ENCODE data around the gene CDH13.

The CDH13 gene

DNA sequence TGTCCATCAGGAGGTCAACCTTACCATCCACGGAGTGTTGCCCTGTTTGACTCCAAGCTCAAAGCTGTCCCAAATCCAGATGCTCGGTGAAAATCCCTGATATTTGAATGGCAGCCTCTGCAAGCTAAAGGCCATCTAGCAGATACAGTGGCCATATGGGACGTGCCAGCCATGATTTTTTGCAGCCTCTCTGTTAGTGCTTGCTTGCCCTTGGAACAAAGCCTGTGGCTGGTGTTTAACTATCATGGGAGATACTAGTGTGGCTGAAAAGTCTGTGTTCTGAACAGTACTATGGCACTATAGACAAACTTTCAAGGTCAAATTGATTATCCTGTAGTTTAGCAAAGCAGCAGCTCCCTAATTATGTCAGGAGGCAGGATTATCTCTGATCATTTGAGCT is 214.3 kb downstream of the CDH13 start:
- DNase-seq (ENCODE audit: low read depth in 2 of 2): no peak

DNA sequence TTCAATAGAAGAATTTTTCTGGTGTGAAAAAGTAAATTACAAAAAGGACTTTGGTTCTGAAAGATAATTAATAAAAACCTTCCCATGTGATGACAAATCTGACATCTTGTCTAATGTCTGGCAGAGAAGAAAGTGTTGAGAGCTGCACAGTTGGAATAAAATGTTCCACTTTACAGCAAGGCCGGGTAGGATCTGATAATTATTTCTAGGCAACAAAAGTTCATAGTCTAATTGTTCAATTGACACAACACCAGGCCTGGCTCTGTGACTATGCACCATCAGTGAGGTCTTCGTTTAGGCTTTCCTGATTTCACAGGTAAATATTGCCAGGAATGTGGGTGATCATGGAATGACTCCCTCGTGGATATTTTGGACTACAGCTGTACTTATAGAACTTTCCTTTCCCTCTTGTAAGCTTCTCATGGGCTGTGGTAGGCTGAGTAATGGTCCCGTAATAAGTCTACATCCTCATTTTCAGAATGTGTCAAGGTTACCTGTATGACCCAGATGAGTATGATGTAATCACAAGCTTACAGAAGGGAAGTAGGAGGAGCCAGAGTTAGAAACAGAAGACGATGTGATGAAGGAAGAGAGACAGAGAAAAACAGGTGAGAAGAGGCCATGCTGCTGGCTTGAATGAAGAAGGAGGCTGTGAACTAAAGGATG is 217.0 kb downstream of the CDH13 start:
- no peak for DNase-seq (ENCODE audit: low read depth in 2 of 2)

DNA sequence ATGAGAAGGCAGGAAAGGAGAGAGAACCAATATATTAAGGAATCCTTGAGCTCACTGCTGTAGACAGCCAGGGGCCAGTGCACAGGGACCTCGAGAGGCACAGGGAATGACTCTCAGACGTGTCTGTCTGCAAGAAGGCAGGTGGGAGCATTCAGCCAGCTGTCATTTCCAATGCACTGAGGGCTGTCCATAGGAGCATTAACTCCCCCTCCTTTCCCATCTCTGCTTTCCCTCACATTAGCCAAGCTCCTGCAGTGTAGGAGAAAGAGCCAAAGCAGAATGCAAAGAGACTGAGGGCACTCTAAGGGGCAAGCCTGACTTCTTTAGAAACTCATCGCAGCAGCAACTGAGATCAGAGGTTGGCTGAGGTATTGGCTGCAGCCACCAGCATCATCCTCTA is 218.3 kb downstream of the CDH13 start:
- DNase-seq (ENCODE audit: low read depth in 2 of 2): no peak

DNA sequence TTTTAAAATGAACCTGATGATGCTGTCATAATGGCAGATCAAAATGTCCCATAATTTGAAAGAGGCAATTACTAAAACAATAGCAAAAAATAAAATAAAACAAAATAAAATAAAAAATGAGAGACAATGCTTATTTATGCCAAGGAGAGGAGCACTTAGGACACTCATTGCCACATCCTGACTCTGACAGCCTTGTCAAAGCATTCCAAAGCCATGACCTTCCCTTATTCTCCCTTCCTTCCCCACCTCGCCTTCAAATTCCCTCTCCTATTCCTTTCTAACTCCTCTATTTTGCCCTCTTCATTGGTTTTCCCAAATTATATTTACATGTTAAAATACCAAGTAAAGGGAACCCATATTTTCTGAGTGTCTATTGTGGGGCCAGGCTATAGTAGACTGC is 220.0 kb downstream of the CDH13 start:
- no peak for DNase-seq (ENCODE audit: low read depth in 2 of 2)

DNA sequence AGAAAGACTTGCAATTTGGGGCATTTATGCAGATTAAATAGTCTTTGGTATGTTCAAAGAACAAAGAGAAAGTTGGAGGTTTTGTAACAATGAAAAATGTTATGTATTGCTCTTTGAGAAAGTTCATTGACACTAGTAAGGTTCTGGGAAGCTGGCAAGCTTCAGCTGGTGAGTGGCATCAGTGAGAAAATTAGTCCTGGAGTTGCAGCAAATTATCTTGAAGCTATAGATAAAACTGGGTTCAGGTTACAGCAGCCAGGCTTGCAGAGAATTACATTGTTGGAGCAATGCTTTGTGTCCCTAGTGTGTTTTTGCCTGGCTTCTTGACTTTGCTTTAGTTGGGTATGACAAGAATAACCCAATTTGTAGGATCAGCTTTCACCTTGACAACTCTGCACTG is 221.2 kb downstream of the CDH13 start:
- DNase-seq (ENCODE audit: low read depth in 2 of 2): no peak

DNA sequence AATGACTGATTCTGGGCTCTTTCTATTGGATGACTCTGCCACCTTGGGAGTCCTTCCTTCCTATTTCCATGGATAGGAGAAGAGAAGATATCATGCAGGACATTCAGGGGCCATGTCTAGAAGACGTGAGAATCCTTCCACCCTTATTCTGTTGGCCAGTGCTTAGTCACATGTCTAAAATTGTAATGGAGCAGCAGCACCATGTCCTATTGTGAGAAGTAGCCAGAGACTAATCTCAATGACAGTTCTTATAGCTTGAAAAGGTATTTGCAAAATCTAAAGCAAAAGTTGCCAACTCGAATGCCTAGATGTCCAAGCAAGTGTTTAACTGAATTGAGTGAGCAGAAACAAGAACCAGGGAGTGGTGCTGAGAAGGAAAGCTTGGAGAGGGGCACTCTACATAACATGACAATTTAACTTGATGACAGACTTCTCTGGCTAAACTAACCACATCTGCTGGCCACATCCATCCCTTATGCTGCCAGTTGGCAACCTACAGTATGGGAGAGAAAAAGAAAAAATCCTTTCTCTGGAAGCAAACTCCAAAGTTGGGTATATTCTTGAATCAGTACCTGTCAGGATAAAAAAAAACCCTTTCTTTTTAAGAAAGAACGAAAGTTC is 225.7 kb downstream of the CDH13 start:
- no peak for DNase-seq (ENCODE audit: low read depth in 2 of 2)

DNA sequence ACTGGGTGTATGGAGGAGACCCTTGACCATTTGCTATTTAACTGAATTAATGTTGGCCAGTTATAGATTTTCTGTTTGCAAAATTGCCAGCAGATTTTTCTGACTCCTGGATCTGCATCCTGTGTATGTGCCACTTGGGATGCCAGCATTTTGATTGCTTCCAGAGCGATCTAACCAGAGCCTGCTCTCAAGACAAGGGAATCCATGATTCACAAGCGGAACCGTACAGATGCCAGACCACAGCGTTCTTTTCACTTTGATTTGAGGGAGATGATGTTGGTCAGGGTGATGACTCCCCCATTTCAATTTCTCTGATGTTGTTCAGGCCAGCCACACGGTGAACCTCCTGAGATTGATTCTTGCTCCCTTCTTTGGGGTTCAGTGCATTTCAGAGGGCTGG is 228.7 kb downstream of the CDH13 start:
- DNase-seq (ENCODE audit: low read depth in 2 of 2): no peak

DNA sequence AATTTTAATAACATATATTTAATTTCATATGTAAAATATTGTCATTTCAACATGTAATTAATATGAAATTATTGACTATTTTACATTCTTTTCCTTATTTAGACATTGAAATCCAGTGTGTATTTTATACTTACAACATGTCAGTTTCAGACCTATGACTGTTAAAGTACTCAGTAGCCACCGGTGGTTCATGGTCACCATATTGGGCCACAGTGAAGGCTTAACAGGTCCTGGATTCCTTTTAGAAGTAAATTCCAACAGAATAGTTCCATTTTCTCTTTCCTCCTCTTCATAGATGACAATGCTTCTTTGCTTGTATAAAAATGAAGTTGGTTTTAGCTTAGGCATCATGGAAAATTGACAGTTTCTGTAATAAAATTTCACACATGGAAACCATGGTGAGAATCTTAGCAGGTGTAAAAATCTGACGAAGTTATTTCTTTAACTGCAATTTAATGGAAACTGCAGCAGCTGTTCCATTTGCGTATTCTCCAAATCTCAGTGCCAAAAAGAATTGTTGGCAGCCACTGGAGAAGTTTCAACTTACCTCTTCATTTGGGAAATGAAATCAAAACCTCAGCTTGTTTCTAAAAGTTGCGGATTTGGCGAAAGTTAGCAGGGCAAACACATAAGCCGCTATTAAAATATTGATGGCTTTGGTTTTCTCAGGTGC is 231.1 kb downstream of the CDH13 start:
- no peak for DNase-seq (ENCODE audit: low read depth in 2 of 2)

DNA sequence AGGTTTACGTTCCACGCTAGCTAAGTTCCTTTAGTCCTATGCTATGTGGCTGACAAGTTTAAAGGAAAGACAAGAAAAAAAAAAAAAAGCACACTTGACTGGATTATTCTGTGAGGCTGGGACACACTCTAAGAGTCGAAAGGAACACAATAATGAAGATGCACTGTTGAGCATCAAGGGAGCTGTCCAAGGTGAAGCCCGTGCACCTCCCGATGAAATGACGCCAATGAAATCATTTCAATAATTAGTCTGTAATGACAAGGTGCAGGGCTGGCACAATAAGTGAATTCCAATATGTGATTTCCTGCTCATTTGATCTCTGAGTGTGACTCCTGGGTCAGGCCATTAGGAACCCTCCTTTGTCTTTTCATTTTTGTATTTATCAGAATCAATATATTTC is 232.9 kb downstream of the CDH13 start:
- no peak for DNase-seq (ENCODE audit: low read depth in 2 of 2)

DNA sequence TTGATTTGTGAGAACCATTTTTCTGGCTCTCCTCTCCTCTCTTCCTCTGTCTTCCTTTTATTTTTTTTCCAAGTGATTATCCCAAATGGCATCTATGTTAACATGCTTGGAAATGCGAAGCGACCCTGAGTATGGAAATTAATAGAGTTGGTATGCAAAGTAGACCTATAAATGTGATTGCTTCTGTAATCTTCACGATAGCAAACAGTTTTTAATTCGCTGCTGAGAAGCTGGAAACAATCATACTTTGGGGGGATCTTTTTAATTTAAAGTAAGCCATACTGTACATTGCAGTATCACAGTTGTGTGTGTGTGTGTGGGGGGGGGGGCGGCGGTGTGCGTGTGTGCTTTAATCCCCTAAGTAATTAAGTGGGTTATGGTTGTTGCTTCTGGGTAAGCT is 233.3 kb downstream of the CDH13 start:
- DNase-seq (ENCODE audit: low read depth in 2 of 2): no peak

DNA sequence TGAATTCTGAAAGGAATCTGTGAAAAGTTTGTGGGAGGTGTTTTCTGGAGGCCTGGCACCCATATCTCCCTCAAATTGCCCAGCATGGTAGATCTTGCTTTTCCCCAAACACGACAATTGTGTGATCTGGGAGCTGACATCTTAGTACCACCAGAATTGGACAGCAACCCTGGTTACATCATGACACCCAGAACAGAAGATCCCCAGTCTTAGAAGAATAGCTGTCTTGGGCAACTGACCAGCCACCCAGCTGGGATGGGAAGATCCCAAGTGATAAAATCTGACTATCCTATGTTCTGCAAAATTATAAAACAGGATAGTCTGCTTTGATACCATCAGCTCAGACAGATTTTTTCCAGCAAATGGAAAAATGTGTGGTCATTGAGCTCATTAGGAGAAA is 235.3 kb downstream of the CDH13 start:
- DNase-seq (ENCODE audit: low read depth in 2 of 2): no peak

DNA sequence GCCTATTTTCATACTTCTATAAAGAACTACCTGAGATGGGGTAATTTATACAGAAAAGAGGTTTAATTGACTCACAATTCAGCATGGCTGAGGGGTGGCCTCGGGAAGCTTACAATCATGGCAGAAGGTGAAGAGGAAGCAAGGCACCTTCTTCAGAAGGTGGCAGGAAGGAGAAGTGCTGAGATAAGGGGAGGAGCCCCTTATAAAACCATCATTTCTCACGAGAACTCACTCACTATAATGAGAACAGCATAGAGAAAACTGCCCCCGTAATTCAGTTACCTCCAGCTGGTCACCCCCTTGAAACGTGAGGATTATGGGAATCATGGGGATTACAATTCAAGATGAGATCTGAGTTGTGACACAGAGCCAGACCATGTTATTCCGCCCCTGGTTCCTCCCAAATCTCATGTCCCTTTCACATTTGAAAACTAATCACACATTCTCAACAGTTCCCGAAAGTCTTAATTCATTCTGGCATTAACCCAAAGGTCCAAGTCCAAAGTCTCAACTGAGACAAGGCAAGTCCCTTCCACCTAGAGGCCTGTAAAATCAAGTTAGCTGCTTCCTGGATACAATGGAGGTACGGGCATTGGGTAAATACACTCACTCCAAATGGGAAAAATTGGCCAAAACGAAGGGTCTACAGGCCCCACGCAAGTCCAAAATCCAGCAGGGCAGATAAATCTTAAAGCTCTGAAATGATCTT is 237.7 kb downstream of the CDH13 start:
- DNase-seq (ENCODE audit: low read depth in 2 of 2): no peak

DNA sequence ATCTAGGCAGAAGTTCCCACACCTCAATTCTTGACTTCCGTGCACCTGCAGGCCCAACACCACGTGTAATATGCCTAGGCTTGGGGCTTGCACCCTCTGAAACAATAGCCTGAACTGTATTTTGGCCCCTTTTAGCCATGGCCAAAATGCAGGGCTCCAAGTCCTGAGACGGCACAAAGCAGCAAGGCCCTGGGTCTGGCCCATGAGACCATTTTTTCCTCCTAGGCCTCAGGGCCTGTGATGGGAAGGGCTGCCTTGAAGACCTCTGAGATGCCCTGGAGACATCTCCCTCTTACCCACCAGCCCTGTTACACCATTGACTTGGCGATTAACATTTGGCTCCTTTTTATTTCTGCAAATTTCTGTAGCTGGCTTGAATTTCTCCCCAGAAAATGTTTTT is 238.6 kb downstream of the CDH13 start:
- DNase-seq (ENCODE audit: low read depth in 2 of 2): no peak

DNA sequence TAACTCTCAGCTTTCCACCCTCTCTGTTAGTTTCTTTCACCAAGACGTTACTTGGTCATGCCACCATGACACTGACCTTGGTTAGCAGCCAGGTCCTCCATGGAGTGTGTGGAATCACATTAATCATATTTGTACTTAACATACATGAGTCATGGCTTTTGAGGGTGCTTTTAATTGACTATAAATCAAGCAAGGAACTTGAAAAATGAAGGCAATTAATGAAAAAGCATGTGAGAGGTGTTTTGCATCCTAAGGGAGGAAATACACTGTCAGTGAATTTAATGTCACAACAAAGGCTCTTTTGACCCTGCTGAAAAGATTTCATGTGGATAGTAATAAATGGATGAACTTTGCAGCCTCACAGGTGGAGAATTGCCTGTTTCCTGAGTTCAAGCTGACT is 240.7 kb downstream of the CDH13 start:
- DNase-seq (ENCODE audit: low read depth in 2 of 2): no peak

DNA sequence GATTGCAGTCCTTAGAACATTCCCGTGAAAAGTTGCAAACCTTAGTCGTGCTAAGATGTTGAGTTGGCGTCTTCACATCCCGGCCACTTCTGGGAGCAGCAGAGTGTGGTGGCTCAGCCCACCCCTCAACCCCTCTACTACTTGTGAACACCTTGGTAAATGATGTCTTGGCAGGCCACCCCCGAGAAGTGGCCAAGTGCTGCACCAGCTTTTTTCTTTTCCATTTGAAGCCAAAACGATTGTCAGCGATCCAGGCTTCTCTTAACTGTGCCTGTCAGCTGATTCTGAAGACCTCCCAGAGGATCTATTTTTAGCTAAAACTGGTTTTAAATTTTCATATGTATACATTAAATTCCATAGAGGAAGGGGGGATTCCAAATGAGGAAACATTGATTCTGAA is 247.5 kb downstream of the CDH13 start:
- DNase-seq (ENCODE audit: low read depth in 2 of 2): no peak

DNA sequence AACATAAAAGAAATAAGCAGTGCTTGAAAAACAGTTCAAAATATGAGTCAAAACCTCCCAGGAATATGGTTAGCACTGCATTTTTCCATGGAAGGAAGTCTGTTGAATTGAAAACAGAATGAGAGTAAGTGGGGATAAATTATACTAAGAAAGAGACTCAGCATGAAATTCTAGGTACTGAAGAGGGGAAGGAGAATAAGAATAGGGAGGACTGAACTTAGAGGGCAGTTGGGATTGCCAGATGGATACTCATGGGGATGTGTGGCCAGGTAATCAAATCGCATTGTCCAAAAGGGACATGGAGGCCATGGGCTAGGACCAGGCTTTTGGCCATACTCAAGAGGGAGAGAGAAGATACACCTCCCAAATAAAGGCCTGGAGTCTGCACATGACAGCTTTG is 247.9 kb downstream of the CDH13 start:
- DNase-seq (ENCODE audit: low read depth in 2 of 2): no peak

DNA sequence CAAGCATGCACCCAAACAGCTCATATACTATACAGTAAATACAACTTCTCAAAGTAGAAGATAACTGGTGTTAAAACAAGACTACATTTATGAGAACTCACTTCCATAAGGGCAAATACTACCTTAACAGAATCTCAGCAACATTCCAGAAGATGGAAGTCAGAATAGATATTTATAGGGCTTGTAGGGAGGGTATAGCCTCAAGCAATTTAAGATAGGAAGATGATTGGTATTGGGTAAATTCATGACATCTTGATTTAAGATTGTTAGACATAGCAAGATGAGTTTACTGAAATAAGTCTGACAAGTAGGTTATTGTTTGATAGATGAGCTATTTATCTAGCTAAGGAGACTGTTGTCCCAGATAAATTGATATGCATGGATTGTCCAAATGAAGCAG is 250.2 kb downstream of the CDH13 start:
- DNase-seq (ENCODE audit: low read depth in 2 of 2): no peak

DNA sequence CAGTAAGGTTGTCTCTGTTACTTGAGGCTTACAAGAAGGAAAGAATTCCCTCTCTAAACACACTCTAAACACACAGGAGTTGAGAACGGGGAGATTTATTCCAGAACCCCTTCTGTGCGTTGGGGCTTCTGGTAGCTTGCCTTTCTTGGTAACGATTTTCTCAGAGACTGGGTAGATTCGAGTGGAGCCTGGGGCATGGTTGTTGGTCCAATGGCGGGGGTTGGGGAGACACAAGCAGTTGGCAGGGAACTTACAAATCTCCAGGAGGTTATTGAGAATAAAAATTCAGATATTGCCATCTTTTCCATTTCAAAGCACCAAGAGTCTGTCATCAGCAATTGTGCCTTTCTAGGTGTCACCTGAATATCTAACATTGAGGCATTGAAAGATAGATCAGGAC is 251.7 kb downstream of the CDH13 start:
- DNase-seq (ENCODE audit: low read depth in 2 of 2): no peak

DNA sequence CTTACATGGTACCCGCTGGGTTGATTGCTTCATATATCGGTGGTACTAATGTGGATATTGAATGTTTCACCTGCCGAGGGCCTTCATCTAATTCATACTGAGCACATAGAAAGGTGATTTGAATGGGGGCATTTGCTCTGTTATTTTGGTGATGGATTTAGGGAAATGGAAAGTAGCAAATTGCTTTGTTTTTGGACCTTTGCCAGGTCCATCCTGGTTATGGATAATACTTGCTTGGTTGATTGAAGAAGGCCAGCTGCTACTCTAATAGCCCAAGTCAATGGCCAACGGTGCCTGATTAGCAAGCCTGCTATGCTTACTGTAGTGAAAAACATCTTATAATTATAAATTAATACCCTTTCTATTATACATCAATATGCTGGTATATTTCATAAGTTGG is 253.6 kb downstream of the CDH13 start:
- DNase-seq (ENCODE audit: low read depth in 2 of 2): no peak

DNA sequence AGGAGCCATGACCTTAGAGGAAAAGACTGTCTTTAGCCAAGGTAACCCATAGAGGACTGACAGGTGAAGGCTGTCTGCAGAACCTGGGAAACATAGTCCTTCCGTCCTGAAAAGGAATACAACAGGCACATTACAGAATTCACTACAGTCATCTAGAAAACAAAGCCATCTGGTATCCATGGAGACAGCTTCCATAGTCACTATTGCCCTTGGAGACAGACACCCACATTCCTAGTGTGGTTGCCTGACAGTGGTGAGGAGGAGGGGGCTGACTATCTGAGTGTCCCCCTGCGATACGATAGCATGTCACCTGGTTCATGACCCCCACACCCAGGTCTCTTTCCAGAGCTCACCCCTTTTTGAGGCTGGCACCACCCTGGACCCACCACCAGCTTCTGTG is 254.7 kb downstream of the CDH13 start:
- no peak for DNase-seq (ENCODE audit: low read depth in 2 of 2)

DNA sequence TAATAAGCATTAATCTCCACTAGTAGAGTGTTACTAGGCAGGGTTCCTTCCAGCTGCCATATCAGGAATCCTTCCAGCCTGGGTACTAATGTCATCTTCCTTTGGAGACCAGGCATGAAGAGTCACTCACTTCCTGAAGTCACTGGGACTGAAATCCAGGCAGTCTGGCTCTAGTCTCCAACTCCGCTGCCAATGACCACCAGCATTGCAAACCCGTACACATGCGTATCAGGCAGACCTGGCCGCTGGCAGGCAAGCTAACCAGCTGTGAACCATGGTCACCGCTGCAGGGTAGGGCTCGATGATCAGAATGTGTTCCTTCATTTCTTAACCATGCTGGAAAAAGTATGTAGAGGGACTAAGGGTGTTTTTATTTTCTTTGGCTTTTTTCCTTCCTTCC is 255.5 kb downstream of the CDH13 start:
- no peak for DNase-seq (ENCODE audit: low read depth in 2 of 2)

DNA sequence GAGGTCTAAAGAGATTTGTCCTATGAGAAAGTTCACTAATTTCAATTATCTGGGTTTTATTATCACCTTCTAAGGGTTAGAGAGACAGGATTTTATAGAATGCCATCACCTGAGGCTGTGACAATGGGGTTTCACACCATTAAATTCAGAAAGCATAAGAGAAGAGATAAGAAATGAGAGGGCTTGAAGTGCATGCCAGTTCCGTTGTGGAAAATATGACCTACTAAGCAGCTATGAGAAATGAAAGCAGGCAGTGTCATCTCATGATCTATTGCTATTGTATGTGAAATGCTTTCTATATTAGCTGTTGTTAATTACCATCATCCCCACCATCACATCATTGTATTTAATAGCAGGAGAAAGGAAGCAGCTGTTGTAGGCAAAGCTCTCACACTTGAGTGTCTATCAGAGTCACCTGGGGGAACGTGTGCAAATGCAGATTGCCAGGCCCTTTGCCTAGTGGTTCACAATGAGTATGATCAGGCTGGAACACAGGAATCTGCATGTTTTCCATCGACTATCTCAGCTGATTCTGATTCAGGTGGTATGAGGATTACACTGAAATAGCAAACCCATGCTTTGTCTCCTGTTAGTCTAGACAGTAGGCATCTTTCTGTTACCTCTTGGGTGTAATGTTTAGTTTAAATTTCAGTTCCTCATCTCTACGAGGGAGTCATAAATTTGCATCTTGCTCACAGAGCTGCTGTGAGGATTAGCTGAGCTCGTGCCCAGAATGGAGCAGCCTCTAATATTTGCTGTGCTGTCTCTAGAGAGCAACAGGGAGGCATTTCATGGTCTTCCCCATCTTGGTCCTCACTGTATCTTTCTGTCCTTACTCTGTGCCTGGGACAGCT is 256.4 kb downstream of the CDH13 start:
- no peak for DNase-seq (ENCODE audit: low read depth in 2 of 2)
